CD14-positive monocyte (primary cell): ENCODE results near the gene LOXHD1. TPM values are rescaled to one million over a fixed set of nuclear protein-coding genes. Genes with fewer than 3 reads are reported as not detected.

Source experiments
- DNase-seq, 3 donors: peaks; one replicate each; pipeline ENCODE4 v3.0.0-alpha.2; 2011 to 2022
- H2AFZ ChIP-seq: 2 replicates; pipeline ENCODE4 v1.6.0; 2012; ENCODE audit warnings: mild to moderate bottlenecking, low read depth, low read length, inconsistent platforms; ENCODE audit not compliant: insufficient read depth, poor library complexity, severe bottlenecking
- H3K27ac ChIP-seq, 2 donors: 1 replicate in 1 of 2; 2 replicates in 1 of 2; pipeline ENCODE4 v1.5.1; 2012 to 2013; ENCODE audit warnings: low read length in 2 of 2, control low read depth in 1 of 2, inconsistent platforms in 1 of 2, low read depth in 1 of 2, mild to moderate bottlenecking in 1 of 2
- H3K27me3 ChIP-seq, 2 donors: one replicate each; pipeline versions ENCODE4 v1.6.0 to v1.6.1; 2011 to 2013; ENCODE audit warnings: low read length in 2 of 2; ENCODE audit not compliant: control insufficient read depth in 2 of 2, insufficient read depth in 2 of 2
- H3K36me3 ChIP-seq, 2 donors: replicated peaks in 1 of 2; 1 replicate in 1 of 2; 2 replicates in 1 of 2; pipeline versions ENCODE4 v1.5.1 to v1.6.1; 2012 to 2013; ENCODE audit warnings: low read length in 2 of 2, control low read depth in 1 of 2, inconsistent platforms in 1 of 2, mild to moderate bottlenecking in 1 of 2; ENCODE audit not compliant: insufficient read depth in 2 of 2, control insufficient read depth in 1 of 2
- H3K4me1 ChIP-seq, 2 donors: 1 replicate in 1 of 2; 2 replicates in 1 of 2; pipeline versions ENCODE4 v1.5.1 to v1.6.1; 2012 to 2013; ENCODE audit warnings: low read length in 2 of 2, control low read depth in 1 of 2, inconsistent platforms in 1 of 2, mild to moderate bottlenecking in 1 of 2, moderate library complexity in 1 of 2; ENCODE audit not compliant: insufficient read depth in 2 of 2, control insufficient read depth in 1 of 2
- H3K4me2 ChIP-seq: replicated peaks from 2 replicates; pipeline ENCODE3; 2012; ENCODE audit warnings: low read length, moderate library complexity, mild to moderate bottlenecking; ENCODE audit not compliant: poor library complexity, severe bottlenecking; ENCODE audit errors: extremely low read depth
- H3K4me3 ChIP-seq, 3 experiments: fragments of 200-600 bp in 1 of 3; sonication (generic) in 1 of 3; replicated peaks in 1 of 3; 1 replicate in 2 of 3; 2 replicates in 1 of 3; pipeline ENCODE4 v1.5.1; 2011 to 2013; ENCODE audit warnings: low read length in 3 of 3, mild to moderate bottlenecking in 3 of 3, control low read depth in 2 of 3, low read depth in 2 of 3, inconsistent platforms in 1 of 3, moderate library complexity in 1 of 3
- H3K79me2 ChIP-seq: 2 replicates; pipeline ENCODE4 v1.6.0; 2012; ENCODE audit warnings: mild to moderate bottlenecking, control low read depth, inconsistent platforms, low read length, moderate library complexity; ENCODE audit not compliant: insufficient read depth
- H3K9ac ChIP-seq: 2 replicates; pipeline ENCODE4 v1.6.0; 2017; ENCODE audit warnings: low read length, mild to moderate bottlenecking; ENCODE audit not compliant: insufficient read depth, poor library complexity, severe bottlenecking
- H3K9me3 ChIP-seq, 2 donors: replicated peaks in 1 of 2; 1 replicate in 1 of 2; 2 replicates in 1 of 2; pipeline versions ENCODE4 v1.5.1 to v1.6.1; 2012 to 2013; ENCODE audit warnings: low read length in 2 of 2, control low read depth in 1 of 2; ENCODE audit not compliant: control insufficient read depth in 1 of 2, insufficient read depth in 1 of 2
- H4K20me1 ChIP-seq: 2 replicates; pipeline ENCODE4 v1.6.0; 2012; ENCODE audit warnings: mild to moderate bottlenecking, low read length, control low read depth, moderate library complexity; ENCODE audit not compliant: insufficient read depth
- H3K27ac Mint-ChIP-seq, 7 donors: one replicate each; pipeline ENCODE4 v1.8.0; 2020; ENCODE audit warnings: mild to moderate bottlenecking in 7 of 7, mixed read lengths in 7 of 7, moderate library complexity in 6 of 7, inconsistent platforms in 2 of 7
- H3K27me3 Mint-ChIP-seq, 3 donors: one replicate each; pipeline ENCODE4 v1.8.0; 2021 to 2022; ENCODE audit warnings: low read depth in 3 of 3, mild to moderate bottlenecking in 3 of 3, mixed read lengths in 3 of 3, moderate library complexity in 3 of 3, inconsistent platforms in 1 of 3
- H3K36me3 Mint-ChIP-seq, 2 donors: one replicate each; pipeline ENCODE4 v1.8.0; 2020; ENCODE audit warnings: mixed read lengths in 2 of 2, inconsistent platforms in 1 of 2, mild to moderate bottlenecking in 1 of 2
- H3K4me1 Mint-ChIP-seq: one replicate; pipeline ENCODE4 v1.8.0; 2020; ENCODE audit warnings: mild to moderate bottlenecking, mixed read lengths
- H3K4me3 Mint-ChIP-seq, 2 donors: one replicate each; pipeline ENCODE4 v1.8.0; 2020; ENCODE audit warnings: mild to moderate bottlenecking in 2 of 2, mixed read lengths in 2 of 2, moderate library complexity in 1 of 2
- H3K9me3 Mint-ChIP-seq, 7 donors: one replicate each; pipeline ENCODE4 v1.8.0; 2020 to 2022; ENCODE audit warnings: mixed read lengths in 7 of 7, mild to moderate bottlenecking in 6 of 7, moderate library complexity in 6 of 7, inconsistent platforms in 2 of 7
- CTCF ChIP-seq: fragments of 200-600 bp; IDR thresholded peaks from one replicate; pipeline ENCODE4 v1.8.0; 2022; ENCODE audit warnings: antibody characterized with exemption, mild to moderate bottlenecking
- WGBS: methylation state at CpG from one replicate; pipeline ENCODE4 v1.1.5; 2013; ENCODE audit warnings: missing lambda C conversion rate; ENCODE audit not compliant: insufficient coverage; 5-methylcytosine and 5-hydroxymethylcytosine counted together
- intact Hi-C, 2 donors: fragments of 100-400 bp; cut with micrococcal nuclease; formaldehyde crosslinking; loops; one replicate each; pipeline versions ENCODE4 v1.15.0 to v1.15.1; 2023
- polyA plus RNA-seq, 3 donors: library from polyadenylated mRNA; depleted of rRNA in 1 of 3; unstranded in 2 of 3; stranded (reverse) in 1 of 3; fragments of 300-500 nt in 2 of 3; fragments of >200 nt in 1 of 3; fragmentation: Illumina TruSeq in 2 of 3; gene quantifications; 1 replicate in 2 of 3; 2 replicates in 1 of 3; pipeline ENCODE4 v1.2.3, GENCODE V29; 2012 to 2021

Gene LOXHD1
- polyA plus RNA-seq, 3 donors: 0.33 to 10.9 (median 0.61) TPM

GRCh38 chr18:46583711-46584110 lies 73.3 kb downstream of the LOXHD1 start:
- no peak overlapping the region for H3K4me3 Mint-ChIP-seq

GRCh38 chr18:46581648-46582047 lies 75.4 kb downstream of the LOXHD1 start:
- Mint-ChIP-seq H3K36me3 (peaks cover 0 to 13% of the 10 kb centered on the region in 2 donors), H3K4me3 (no peak overlapping the region), H3K27ac (no peak overlapping the region), H3K4me1 (no peaks in the 10 kb centered on the region), H3K27me3 (peaks cover 0 to 7% (median 5%) of the 10 kb centered on the region in 3 donors), H3K9me3 (peaks cover 17 to 27% (median 20%) of the 10 kb centered on the region in 7 donors)
- DNase-seq: no peak
- Histone ChIP-seq H3K27ac (no peak overlapping the region), H2AFZ (no peak overlapping the region), H3K27me3 (no peaks in the 10 kb centered on the region), H3K4me1 (no peaks in the 10 kb centered on the region), H3K9me3 (peaks cover 6 to 25% of the 10 kb centered on the region in 2 donors), H3K4me3 (no peak overlapping the region), H4K20me1 (no peaks in the 10 kb centered on the region), H3K9ac (no peak overlapping the region), H3K36me3 (peaks cover 2 to 31% of the 10 kb centered on the region in 2 donors), H3K79me2 (peaks cover 3% of the 10 kb centered on the region), H3K4me2 (no peak overlapping the region)
- intact Hi-C loops: no loop called here
- TF ChIP-seq CTCF: no peak

More at GRCh38 chr18:46583711-46584110, 73.3 kb downstream of the LOXHD1 start:
- Histone ChIP-seq H2AFZ (no peak overlapping the region), H3K27ac (no peak overlapping the region), H4K20me1 (no peaks in the 10 kb centered on the region), H3K4me1 (no peaks in the 10 kb centered on the region), H3K27me3 (no peaks in the 10 kb centered on the region), H3K4me3 (no peak overlapping the region), H3K4me2 (no peak overlapping the region), H3K79me2 (peaks cover 3% of the 10 kb centered on the region), H3K9ac (no peak overlapping the region), H3K9me3 (peaks cover 6 to 25% of the 10 kb centered on the region in 2 donors), H3K36me3 (peaks cover under 1 to 16% of the 10 kb centered on the region in 2 donors)
- intact Hi-C loops: no loop called here
- Mint-ChIP-seq H3K27me3 (peaks cover 1 to 7% (median 5%) of the 10 kb centered on the region in 3 donors), H3K4me1 (no peaks in the 10 kb centered on the region), H3K36me3 (peaks cover 0 to 14% of the 10 kb centered on the region in 2 donors), H3K9me3 (peaks cover 16 to 27% (median 20%) of the 10 kb centered on the region in 7 donors), H3K27ac (no peak overlapping the region)
- no peak for TF ChIP-seq CTCF
- DNase-seq: no peak
- 100% methylated on average over 1 of the region's 3 CpGs for WGBS
